ENCODE data around the gene ANKLE2.

- TF ChIP-seq PAX5 (IDR thresholded peaks at IDR 0.05; ENCODE audit: borderline replicate concordance, low read depth, low read length), result no peak
- TF ChIP-seq CHD2 (IDR thresholded peaks at IDR 0.05; ENCODE audit: borderline replicate concordance, low read depth, low read length), result no peak
- no peak for TF ChIP-seq NR2F1 (conservative IDR thresholded peaks at IDR 0.05)
- no peak for TF ChIP-seq REST (IDR thresholded peaks at IDR 0.05; ENCODE audit: low read depth, low read length)
Observed at GRCh38 chr12:132784580-132784979, 22.9 kb upstream of the ANKLE2 start.
